Naive thymus-derived CD4-positive, alpha-beta T cell (primary cell): Measurements from ENCODE around the gene ALS2. TPM values are rescaled to one million over a fixed set of nuclear protein-coding genes. Genes with fewer than 3 reads are reported as not detected.

ENCODE experiments used
- ATAC-seq: fragments of 150-1000 bp; cut with Tn5 transposase; 2 replicates; pipeline ENCODE4 v1.10.0; 2021; ENCODE audit warnings: mild to moderate bottlenecking, moderate library complexity
- CTCF ChIA-PET: fragments of 350-600 bp; sonication (Branson Sonifier 250); formaldehyde crosslinking; loops from one replicate; lab custom pipeline; 2021; ENCODE audit warnings: antibody characterized with exemption; lab: Charles Lee
- POLR2A ChIA-PET: fragments of 350-600 bp; sonication (Branson Sonifier 250); formaldehyde crosslinking; loops from one replicate; lab custom pipeline; 2021; ENCODE audit warnings: antibody characterized with exemption, inconsistent platforms; lab: Charles Lee
- DNase-seq, 9 donors: peaks; one replicate each; pipeline versions ENCODE4 v3.0.0 to v3.0.0-alpha.2; 2020 to 2022; ENCODE audit warnings: mixed read lengths in 1 of 9
- H3K27ac ChIP-seq: one replicate; pipeline ENCODE4 v1.7.0; 2013; ENCODE audit warnings: mild to moderate bottlenecking, low read depth, low read length, moderate library complexity
- H3K27me3 ChIP-seq, 2 donors: one replicate each; pipeline ENCODE4 v1.7.0; 2013; ENCODE audit warnings: low read length in 2 of 2, mild to moderate bottlenecking in 2 of 2, moderate library complexity in 2 of 2; ENCODE audit not compliant: control insufficient read depth in 2 of 2, insufficient read depth in 2 of 2
- H3K36me3 ChIP-seq, 3 experiments: 1 replicate in 2 of 3; 2 replicates in 1 of 3; pipeline ENCODE4 v1.7.0; 2013; ENCODE audit warnings: low read length in 3 of 3, mild to moderate bottlenecking in 3 of 3, moderate library complexity in 1 of 3; ENCODE audit not compliant: insufficient read depth in 3 of 3, control insufficient read depth in 2 of 3
- H3K4me1 ChIP-seq, 2 donors: one replicate each; pipeline ENCODE4 v1.7.0; 2013; ENCODE audit warnings: low read length in 2 of 2, mild to moderate bottlenecking in 2 of 2, moderate library complexity in 1 of 2; ENCODE audit not compliant: control insufficient read depth in 2 of 2, insufficient read depth in 2 of 2
- H3K4me3 ChIP-seq: 2 replicates; pipeline ENCODE4 v1.7.0; 2013; ENCODE audit warnings: mild to moderate bottlenecking, low read length
- H3K9me3 ChIP-seq, 3 experiments: 1 replicate in 2 of 3; 2 replicates in 1 of 3; pipeline ENCODE4 v1.7.0; 2013; ENCODE audit warnings: low read length in 3 of 3; ENCODE audit not compliant: control insufficient read depth in 2 of 3
- H3K27ac Mint-ChIP-seq, 9 donors: one replicate each; pipeline ENCODE4 v1.8.0; 2020 to 2022; ENCODE audit warnings: mixed read lengths in 9 of 9, mild to moderate bottlenecking in 8 of 9, moderate library complexity in 5 of 9, inconsistent platforms in 2 of 9
- H3K27me3 Mint-ChIP-seq, 5 donors: one replicate each; pipeline ENCODE4 v1.8.0; 2021 to 2022; ENCODE audit warnings: mixed read lengths in 5 of 5, mild to moderate bottlenecking in 1 of 5
- H3K36me3 Mint-ChIP-seq, 5 donors: one replicate each; pipeline ENCODE4 v1.8.0; 2020 to 2022; ENCODE audit warnings: mixed read lengths in 5 of 5, mild to moderate bottlenecking in 3 of 5, inconsistent platforms in 1 of 5
- H3K4me1 Mint-ChIP-seq, 7 donors: one replicate each; pipeline ENCODE4 v1.8.0; 2020 to 2022; ENCODE audit warnings: mixed read lengths in 7 of 7, mild to moderate bottlenecking in 3 of 7, inconsistent platforms in 1 of 7
- H3K4me3 Mint-ChIP-seq, 10 donors: one replicate each; pipeline ENCODE4 v1.8.0; 2020 to 2022; ENCODE audit warnings: mild to moderate bottlenecking in 10 of 10, mixed read lengths in 10 of 10, moderate library complexity in 6 of 10, inconsistent platforms in 2 of 10
- H3K9me3 Mint-ChIP-seq, 11 donors: one replicate each; pipeline ENCODE4 v1.8.0; 2020 to 2022; ENCODE audit warnings: mixed read lengths in 11 of 11, mild to moderate bottlenecking in 4 of 11, inconsistent platforms in 1 of 11, moderate library complexity in 1 of 11
- intact Hi-C, 2 donors: fragments of 100-400 bp; cut with micrococcal nuclease; formaldehyde crosslinking; loops; one replicate each; pipeline ENCODE4 v1.15.1; 2023
- polyA plus RNA-seq, 2 donors: library from polyadenylated mRNA; unstranded; fragments of 300-500 nt; fragmentation: Illumina TruSeq; gene quantifications; one replicate each; pipeline ENCODE4 v1.2.3, GENCODE V29; 2021
- total RNA-seq, 6 experiments: library from RNA in 5 of 6; stranded (reverse) in 5 of 6; gene quantifications; 1 replicate in 5 of 6; 2 replicates in 1 of 6; pipeline ENCODE4 v1.2.3 and lab custom pipeline; 2021 to 2026

Gene ALS2
- total and polyA plus RNA-seq, 7 experiments from 2014 or later: 3.6 to 13.5 (median 10.1) TPM

DNA sequence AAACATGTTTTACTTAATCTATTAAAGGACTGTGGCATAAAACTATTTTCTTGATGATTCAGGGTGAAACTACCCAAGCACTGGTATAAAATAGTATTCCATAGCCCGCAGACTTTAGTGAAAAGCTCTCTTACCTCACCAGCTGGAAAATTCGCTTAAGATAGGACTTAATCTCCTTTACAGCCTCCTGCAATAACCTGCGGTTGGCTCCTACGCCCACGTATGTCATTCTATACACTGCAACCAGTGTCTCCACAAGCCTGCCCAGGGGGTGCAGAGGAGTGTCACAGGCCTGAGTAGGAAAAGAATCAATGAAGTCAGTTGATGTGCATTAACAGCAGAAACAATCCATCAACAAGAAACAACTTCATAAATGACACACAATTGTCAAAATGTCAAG is 71.0 kb downstream of the ALS2 start:
- no peaks in the 10 kb centered on the region for H3K9me3 Mint-ChIP-seq
- ChIA-PET POLR2A (no interaction called here), CTCF (no interaction called here)
- Histone ChIP-seq H3K36me3 (peaks cover 0 to 16% (median 5%) of the 10 kb centered on the region in 3 experiments), H3K4me1 (no peaks in the 10 kb centered on the region), H3K4me3 (no peak overlapping the region), H3K9me3 (no peaks in the 10 kb centered on the region), H3K27me3 (no peaks in the 10 kb centered on the region), H3K27ac (no peak overlapping the region)
- no peak overlapping the region for H3K4me3 Mint-ChIP-seq
- ATAC-seq (no peak), DNase-seq (no peak)
- intact Hi-C loops: no loop called here
- no peak overlapping the region for H3K27ac Mint-ChIP-seq
- H3K4me1 Mint-ChIP-seq: peaks cover 0 to 15% (median 0%) of the 10 kb centered on the region in 7 donors
- peaks cover 12 to 59% (median 44%) of the 10 kb centered on the region in 5 donors for H3K36me3 Mint-ChIP-seq
- H3K27me3 Mint-ChIP-seq: no peaks in the 10 kb centered on the region

DNA sequence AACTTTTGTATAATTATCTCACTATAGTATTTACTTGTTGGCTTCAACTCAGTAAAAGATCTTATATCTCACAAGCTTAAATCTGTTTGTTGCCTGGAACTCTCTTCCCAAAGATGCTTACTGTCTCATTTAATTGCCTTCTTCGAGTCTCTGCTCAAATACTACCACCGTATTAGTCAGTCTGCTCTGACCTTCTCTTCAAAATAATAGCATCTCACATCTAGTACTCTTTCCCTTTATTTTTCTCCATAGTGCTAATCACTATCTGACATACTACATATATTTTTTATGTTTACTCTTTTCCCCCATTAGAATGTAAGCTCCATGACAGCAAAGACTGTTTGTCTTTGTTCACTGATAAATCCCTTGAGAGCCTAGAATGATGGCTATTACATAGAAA is 71.7 kb downstream of the ALS2 start:
- Histone ChIP-seq H3K9me3 (no peaks in the 10 kb centered on the region), H3K4me3 (no peak overlapping the region), H3K36me3 (peaks cover 0 to 13% (median 6%) of the 10 kb centered on the region in 3 experiments), H3K4me1 (no peaks in the 10 kb centered on the region), H3K27me3 (no peaks in the 10 kb centered on the region), H3K27ac (no peak overlapping the region)
- ATAC-seq: no peak
- Mint-ChIP-seq H3K27ac (no peak overlapping the region), H3K4me3 (no peak overlapping the region), H3K36me3 (peaks cover 5 to 59% (median 41%) of the 10 kb centered on the region in 5 donors), H3K9me3 (no peaks in the 10 kb centered on the region), H3K27me3 (no peaks in the 10 kb centered on the region), H3K4me1 (peaks cover 0 to 15% (median 0%) of the 10 kb centered on the region in 7 donors)
- no peak for DNase-seq
- intact Hi-C loops: no loop called here
- CTCF ChIA-PET: no interaction called here
- POLR2A ChIA-PET: no interaction called here

DNA sequence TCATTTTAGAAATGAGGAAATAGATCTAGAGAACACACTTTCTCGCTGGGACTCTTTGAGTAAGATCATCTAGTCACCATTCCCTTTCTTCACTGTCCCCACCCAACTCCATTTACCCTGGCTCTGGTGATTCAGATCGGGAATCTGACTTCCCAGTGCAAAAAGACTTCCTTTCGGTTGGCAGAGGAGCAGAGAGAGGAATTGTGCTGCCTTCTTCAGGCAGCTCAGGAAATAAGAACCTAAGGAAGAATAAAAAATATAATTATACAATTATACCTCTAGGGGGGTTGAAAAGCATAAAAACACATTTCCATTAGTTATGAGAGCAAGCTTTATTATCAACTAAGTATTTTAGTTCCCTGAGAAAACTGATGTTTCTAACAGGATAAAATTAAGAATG is 73.0 kb downstream of the ALS2 start:
- ATAC-seq (no peak), DNase-seq (no peak)
- Mint-ChIP-seq H3K9me3 (no peaks in the 10 kb centered on the region), H3K4me1 (peaks cover 0 to 15% (median 0%) of the 10 kb centered on the region in 7 donors), H3K4me3 (no peak overlapping the region), H3K36me3 (peaks cover 0 to 59% (median 41%) of the 10 kb centered on the region in 5 donors), H3K27ac (peak overlapping the region in 1 of 9 donors; percentile 86), H3K27me3 (no peaks in the 10 kb centered on the region)
- Histone ChIP-seq H3K4me1 (no peaks in the 10 kb centered on the region), H3K4me3 (no peak overlapping the region), H3K36me3 (peaks cover 0 to 14% (median 6%) of the 10 kb centered on the region in 3 experiments), H3K27ac (no peak overlapping the region), H3K9me3 (no peaks in the 10 kb centered on the region), H3K27me3 (no peaks in the 10 kb centered on the region)
- intact Hi-C loops: no loop called here
- ChIA-PET CTCF (interaction anchor here (0.9 kb wide), 1 partner anchor 331 kb away, joined by 3 read pairs; no protein-coding TSS in a partner anchor), POLR2A (no interaction called here)

DNA sequence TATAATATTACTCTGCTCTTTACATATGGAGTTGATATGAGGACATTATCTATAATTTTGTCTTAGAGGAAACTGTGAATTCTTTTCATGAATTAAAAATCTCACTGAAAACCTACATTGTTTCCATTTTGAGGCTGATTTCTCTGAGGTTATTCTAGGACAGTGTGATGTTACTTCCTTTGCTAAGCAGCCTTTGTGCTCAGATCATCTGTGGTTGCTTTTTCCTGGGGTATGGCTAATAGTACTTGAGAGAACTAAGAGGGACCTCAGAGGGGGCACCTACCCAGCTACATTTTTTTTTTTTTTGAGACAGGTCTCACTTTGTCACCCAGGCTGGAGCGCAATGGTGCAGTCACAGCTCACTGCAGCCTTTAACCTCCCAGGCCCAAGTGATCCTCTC is 73.6 kb downstream of the ALS2 start:
- Histone ChIP-seq H3K4me1 (no peaks in the 10 kb centered on the region), H3K36me3 (peaks cover 0 to 14% (median 6%) of the 10 kb centered on the region in 3 experiments), H3K9me3 (no peaks in the 10 kb centered on the region), H3K27ac (no peak overlapping the region), H3K27me3 (no peaks in the 10 kb centered on the region), H3K4me3 (no peak overlapping the region)
- Mint-ChIP-seq H3K36me3 (peaks cover 0 to 54% (median 36%) of the 10 kb centered on the region in 5 donors), H3K27me3 (no peaks in the 10 kb centered on the region), H3K4me3 (no peak overlapping the region), H3K27ac (no peak overlapping the region), H3K4me1 (peaks cover 0 to 15% (median 0%) of the 10 kb centered on the region in 7 donors), H3K9me3 (no peaks in the 10 kb centered on the region)
- ChIA-PET CTCF (no interaction called here), POLR2A (no interaction called here)
- intact Hi-C loops: no loop called here
- ATAC-seq (no peak), DNase-seq (no peak)

DNA sequence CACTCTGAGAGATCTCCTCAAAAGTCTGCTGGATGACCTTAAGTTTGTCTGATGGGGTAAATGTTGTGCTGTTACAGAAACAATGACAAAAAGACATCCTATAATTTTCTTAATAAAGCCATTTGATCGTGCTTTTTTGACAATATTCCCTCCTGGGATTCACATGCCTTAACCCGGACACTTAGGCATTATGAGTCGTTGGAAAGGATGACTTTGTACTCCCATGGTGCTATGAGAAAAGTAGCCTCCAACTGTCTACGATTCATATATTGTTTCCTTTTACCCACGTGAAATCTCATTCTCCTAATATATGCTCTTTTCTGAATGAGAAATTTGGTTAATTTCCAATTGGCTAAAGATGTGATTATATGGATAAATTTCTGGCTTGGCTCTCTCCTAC is 76.2 kb downstream of the ALS2 start:
- CTCF ChIA-PET: no interaction called here
- POLR2A ChIA-PET: no interaction called here

DNA sequence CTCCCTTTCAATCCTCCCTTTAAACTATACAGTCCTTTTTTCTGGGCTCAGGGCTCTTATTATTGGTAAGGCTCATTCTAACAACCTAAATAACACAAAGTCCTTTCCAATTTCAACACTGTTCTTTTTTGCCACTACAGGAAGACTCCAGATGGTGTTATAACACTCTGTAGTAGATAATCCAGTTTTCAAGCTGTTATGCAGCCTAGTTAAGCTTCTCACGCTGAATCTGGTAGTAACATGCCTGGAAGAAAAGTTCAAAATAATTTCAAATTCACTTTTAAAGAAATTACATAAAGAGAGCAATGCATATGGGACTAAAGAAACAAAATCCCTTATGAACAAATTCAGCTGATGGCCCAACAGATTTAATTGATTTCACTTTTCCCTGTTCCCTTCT is 79.1 kb downstream of the ALS2 start:
- no peaks in the 10 kb centered on the region for H3K9me3 ChIP-seq
- no peaks in the 10 kb centered on the region for H3K4me1 ChIP-seq
- no peak overlapping the region for H3K4me3 ChIP-seq
- ATAC-seq (no peak), DNase-seq (no peak)
- Mint-ChIP-seq H3K36me3 (peaks cover 0 to 43% (median 17%) of the 10 kb centered on the region in 5 donors), H3K27ac (no peak overlapping the region), H3K27me3 (no peaks in the 10 kb centered on the region), H3K9me3 (no peaks in the 10 kb centered on the region), H3K4me3 (no peak overlapping the region), H3K4me1 (peaks cover 0 to 3% (median under 1%) of the 10 kb centered on the region in 7 donors)
- ChIA-PET POLR2A (no interaction called here), CTCF (no interaction called here)
- intact Hi-C loops: no loop called here
- no peak overlapping the region for H3K27ac ChIP-seq
- no peaks in the 10 kb centered on the region for H3K27me3 ChIP-seq
- H3K36me3 ChIP-seq: peaks cover 0 to 18% (median 6%) of the 10 kb centered on the region in 3 experiments

More for the DNA sequence above, 76.2 kb downstream of the ALS2 start:
- no peak for DNase-seq
- Histone ChIP-seq H3K4me3 (no peak overlapping the region), H3K27me3 (no peaks in the 10 kb centered on the region), H3K27ac (no peak overlapping the region), H3K36me3 (peaks cover 0 to 18% (median 6%) of the 10 kb centered on the region in 3 experiments), H3K4me1 (no peaks in the 10 kb centered on the region), H3K9me3 (no peaks in the 10 kb centered on the region)
- H3K36me3 Mint-ChIP-seq: peaks cover 0 to 61% (median 26%) of the 10 kb centered on the region in 5 donors
- ATAC-seq: no peak
- no peak overlapping the region for H3K4me3 Mint-ChIP-seq
- H3K9me3 Mint-ChIP-seq: no peaks in the 10 kb centered on the region
- no peak overlapping the region for H3K27ac Mint-ChIP-seq
- H3K4me1 Mint-ChIP-seq: peaks cover 0 to 15% (median 0%) of the 10 kb centered on the region in 7 donors
- intact Hi-C loops: no loop called here
- H3K27me3 Mint-ChIP-seq: no peaks in the 10 kb centered on the region

DNA sequence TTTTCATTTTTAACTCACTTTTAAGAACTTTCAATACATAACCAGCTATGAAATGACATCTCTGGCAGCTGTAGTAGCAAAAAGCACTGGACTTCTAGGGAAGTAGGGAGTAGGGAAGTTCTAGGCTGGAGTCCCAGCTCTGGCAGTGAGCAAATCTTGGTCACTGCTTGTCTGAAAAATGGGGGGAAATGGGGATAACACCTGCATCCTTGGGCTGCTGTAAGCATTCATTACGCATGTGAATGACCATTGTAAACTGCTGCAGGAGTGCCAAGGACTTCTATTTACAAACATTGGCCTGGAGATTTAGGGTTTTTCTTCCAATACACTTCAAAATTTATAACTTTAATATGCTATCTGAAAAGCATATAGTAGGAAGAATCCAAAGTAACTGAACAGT is 81.3 kb downstream of the ALS2 start:
- H3K9me3 Mint-ChIP-seq: no peaks in the 10 kb centered on the region
- intact Hi-C loops: no loop called here
- H3K4me3 Mint-ChIP-seq: no peak overlapping the region
- no peak overlapping the region for H3K27ac ChIP-seq
- H3K36me3 ChIP-seq: peaks cover 0 to 13% (median 0%) of the 10 kb centered on the region in 3 experiments
- ChIA-PET POLR2A (no interaction called here), CTCF (interaction anchor here (0.6 kb wide), 1 partner anchor 335 kb away, joined by 4 read pairs; no protein-coding TSS in a partner anchor)
- H3K4me1 ChIP-seq: no peaks in the 10 kb centered on the region
- no peaks in the 10 kb centered on the region for H3K27me3 ChIP-seq
- no peak for ATAC-seq
- no peak for DNase-seq
- no peaks in the 10 kb centered on the region for H3K9me3 ChIP-seq
- H3K27ac Mint-ChIP-seq: no peak overlapping the region
- peaks cover 0 to 3% (median 0%) of the 10 kb centered on the region in 7 donors for H3K4me1 Mint-ChIP-seq
- no peak overlapping the region for H3K4me3 ChIP-seq
- H3K27me3 Mint-ChIP-seq: peaks cover 0 to 3% (median 0%) of the 10 kb centered on the region in 5 donors
- peaks cover 0 to 30% (median 12%) of the 10 kb centered on the region in 5 donors for H3K36me3 Mint-ChIP-seq
